RCC 7860 (cell line): ENCODE results near the gene TUBA3E.
"Not testable (repeated sequence)": the region's sequence is repeated elsewhere in the genome, so short reads cannot be mapped to it uniquely, and the experiment has no call there.

Experiments used
- DNase-seq: peaks from one replicate; pipeline ENCODE4 v3.0.0-alpha.2; 2015; ENCODE audit warnings: low spot score
- FAIRE-seq: peaks from 2 replicates; lab custom pipeline; 2012; peaks lifted over from hg19 to GRCh38; lab: Jason Lieb, UNC

The TUBA3E gene

DNA sequence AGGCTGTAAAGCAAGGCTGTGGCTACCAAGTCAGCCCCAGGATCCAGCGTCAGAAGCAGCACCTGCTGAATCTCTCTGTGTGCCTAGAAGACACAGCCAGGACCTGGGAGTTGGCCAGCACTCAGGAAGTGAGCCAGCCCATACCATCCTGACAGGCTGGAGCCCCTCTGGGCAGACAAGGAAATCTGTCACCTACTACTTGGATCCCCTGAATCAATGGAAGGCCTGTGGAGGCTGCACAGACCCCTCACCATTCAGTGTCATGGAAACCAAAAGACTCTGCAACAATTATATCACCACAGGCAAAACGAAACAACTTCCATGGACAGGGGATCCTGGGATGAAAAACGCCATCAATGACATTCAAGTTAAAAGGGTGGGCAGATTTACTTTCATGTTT is 31.6 kb downstream of the TUBA3E start:
- FAIRE-seq, DNase-seq: not testable (repeated sequence)

DNA sequence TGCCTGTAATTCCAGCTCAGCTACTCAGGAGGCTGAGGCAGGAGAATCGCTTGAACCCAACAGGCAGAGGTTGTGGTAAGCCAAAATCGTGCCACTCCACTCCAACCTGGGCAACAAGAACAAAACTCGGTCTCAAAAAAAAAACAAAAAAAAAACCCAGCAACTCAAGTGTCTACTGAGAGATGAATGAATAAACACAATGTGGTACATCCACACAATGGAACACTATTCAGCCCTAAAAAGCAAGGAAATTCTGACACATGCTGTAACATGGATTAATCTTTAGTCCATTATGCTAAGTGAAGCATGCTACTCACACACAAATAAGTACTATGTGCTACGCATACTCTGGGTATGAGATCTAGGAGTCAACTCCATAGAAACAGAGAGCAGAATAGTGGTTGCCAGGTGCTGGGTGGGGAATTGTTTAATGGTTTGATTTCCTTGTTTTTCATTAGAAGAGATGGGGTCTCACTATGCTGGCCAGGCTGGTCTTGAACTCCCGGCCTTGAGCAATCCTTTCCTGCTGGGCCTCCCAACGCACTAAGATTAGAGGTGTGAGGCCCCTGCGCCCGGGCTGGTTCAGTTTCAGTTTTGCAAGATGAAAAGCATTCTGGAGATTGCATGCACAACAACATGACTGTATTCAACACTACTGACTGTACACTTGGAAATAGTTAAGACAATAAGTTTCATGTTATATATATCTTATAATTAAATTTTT is 32.8 kb downstream of the TUBA3E start:
- DNase-seq (no peak), FAIRE-seq (no peak)

DNA sequence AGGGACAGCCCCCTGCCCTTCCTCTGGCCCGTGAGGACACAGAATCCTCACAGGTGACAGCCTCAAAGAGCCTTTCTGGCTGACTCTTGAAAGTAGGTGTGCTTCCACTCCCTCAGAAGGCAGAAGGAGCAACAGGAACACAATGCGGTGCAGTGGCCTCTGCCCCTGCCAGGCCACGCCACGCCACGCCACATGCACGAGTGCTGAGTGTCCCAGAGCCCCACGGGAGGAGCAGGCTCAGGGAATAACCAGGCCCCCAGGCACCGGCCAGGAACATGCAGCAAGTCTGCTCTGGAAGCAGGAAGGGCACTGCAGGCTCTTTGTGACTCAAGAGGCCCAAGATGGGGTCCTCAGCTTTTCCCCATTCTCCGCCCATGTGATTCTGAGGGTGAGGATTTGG is 35.3 kb downstream of the TUBA3E start:
- FAIRE-seq: no peak
- no peak for DNase-seq

DNA sequence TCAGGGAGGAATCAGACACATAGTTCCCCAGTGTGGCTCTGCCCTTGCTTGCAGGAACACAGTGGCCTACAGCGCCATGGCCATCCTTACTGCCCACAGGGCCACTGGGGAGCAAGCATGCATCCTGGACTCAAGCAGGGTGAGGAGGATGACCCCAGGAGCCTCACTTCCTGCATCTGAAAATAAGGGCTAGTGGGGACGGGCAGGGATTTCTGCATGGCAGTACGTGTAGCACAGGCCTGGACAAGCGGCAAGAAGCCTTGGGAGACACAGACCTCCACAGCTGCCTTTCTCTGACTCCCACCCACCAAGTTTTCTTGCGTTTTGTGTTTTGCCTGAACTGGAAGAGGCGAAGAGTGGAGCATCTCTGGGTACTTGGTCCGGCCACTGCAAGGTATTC is 35.8 kb downstream of the TUBA3E start:
- not testable (repeated sequence) for FAIRE-seq, DNase-seq

DNA sequence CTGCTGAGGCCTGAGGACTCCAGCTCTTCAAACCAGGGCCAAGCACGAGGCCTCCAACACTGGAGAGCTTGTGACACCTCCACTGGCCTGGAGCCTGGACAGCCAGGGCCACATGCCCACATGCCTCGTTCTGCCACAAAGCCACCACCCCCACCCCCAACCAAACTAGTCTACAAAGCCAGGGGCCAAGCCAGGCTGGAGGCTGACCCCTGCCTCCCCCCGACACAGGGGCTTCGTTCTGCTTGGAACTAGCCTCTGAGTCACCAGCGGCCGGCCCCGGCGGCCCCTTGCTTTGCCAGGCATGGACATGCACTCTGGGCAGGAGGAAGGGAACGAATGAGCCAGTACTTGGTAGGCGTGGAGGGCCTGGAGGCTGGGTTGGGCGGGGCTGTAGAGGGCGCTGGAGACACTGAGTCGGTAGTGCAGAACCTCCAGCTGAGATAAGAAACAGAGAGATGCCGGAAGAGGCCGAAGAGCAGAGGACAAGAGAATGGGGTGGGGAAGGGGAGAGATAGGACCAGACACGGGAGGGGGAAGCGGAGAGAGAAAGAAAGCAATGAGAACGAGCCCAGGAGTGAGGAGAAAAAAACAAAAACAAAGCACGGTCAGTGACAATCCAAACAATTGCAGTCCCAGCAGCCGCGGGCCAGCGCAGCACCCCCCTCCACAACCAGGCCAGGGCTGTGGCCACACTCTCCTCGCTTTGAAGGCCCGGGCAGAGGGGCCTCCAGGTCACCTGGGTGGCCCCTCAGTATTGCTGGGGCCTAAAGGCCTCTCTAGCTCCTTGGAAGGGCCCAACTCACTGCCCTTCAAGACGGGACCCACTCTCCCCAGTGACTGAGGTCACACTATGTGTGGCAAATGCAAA is 37.2 kb downstream of the TUBA3E start:
- DNase-seq (peak; percentile 71), FAIRE-seq (peak; percentile 83)

DNA sequence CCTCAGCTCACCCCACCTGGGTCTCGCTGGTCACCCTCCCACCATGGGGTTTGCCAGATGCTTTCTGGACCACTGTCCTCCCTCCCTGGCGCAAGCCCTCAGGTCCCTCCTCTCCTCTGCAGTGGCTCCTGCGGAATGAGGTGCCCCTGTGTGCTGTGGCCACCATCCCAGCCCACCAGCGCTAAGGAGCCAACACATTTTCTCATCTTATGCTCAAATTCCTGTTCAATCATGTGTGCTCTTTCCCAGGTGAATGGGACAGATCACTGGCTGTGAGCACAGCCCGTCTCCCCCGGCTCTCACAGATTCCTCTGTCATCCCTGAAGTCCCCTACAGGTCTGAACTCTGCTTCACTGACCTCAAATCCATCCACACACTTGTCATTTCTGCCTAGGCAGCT is 38.1 kb downstream of the TUBA3E start:
- peak; percentile 17 for DNase-seq
- FAIRE-seq: peak; percentile 76

DNA sequence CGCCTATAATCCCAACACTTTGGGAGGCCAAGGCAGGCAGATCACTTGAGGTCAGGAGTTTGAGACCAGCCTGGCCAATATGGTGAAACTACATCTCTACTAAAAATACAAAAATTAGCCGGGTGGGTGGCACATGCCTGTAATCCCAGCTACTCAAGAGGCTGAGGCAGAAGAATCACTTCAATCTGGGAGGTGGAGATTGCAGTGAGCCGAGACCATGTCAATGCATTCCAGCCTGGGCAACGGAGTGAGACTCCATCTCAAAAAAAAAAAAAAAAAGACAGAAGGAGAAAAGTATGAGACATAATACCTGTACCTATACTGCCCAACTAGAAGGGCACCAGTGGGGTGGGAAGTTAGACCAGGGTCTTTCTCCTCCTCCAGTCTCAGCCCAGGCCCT is 38.9 kb downstream of the TUBA3E start:
- not testable (repeated sequence) for FAIRE-seq

DNA sequence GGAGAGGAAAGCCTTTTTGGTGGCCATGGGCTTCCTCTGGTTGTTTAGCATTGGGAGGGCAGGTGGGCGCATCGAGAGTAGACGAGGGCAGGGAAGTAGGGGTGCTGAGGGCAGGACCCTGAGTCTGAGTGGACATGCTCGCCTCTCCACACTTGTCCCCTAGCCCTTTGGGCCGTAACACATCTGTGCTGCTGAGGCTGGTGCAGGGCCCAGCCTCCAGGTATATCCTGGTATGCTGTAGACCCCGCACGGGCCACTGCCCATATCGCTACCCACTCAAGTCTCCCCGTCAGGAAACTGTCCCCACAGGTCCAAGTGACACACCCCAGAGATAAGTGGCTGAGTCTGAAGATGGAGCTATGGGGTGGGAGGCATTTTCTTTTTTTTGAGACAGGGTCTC is 39.6 kb downstream of the TUBA3E start:
- FAIRE-seq (no peak), DNase-seq (no peak)

More for the DNA sequence above, 38.9 kb downstream of the TUBA3E start:
- DNase-seq: not testable (repeated sequence)

DNA sequence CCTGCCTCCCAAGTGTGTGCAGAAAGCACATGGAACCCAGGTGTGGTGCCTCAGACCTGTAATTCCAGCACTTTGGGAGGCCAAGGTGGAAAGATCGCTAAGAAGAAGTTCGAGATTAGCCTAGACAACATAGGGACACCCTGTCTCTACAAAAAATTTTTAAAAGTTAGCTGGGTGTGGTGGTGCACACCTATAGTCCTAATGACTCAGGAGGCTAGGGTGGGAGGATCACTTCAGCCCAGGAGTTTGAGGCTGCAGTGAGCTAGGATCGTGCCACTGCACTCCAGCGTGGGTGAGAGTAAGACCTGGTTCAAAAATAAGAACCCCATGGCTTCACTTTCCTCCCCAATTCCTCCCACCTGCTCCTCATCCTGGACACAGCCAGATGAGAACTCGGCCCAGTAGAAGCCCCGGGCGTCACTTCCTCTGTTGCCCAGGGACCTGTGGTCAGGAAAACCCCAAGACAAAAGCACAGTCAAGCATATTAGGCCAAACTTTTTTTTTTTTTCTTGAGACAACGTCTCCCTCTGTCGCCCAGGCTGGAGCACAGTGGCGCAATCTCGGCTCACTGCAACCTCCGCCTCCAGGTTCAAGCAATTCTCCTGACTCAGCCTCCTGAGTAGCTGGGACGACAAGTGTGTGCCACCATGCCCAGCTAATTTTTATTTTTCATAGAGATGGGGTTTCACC is 40.3 kb downstream of the TUBA3E start:
- not testable (repeated sequence) for FAIRE-seq
- DNase-seq: peak; percentile 23

DNA sequence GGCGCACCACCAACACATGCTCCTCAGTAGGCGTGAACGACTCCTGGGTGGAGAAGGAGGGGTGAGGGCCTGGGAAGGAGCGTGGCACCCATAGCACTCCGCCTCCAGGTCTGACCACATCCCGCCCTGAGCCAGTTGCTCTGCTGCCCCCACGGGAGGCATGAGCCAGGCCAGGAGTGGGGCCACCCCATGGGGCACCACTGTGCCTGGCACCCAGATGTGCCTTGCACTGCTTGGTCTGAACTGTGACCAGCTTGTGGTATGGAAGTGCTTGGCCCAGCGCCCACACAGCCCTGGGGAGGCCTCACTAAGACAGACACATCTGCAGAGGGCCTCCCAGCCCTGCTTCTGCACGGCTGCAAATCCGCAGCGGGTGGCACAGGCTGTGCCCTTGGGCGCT is 40.9 kb downstream of the TUBA3E start:
- not testable (repeated sequence) for DNase-seq, FAIRE-seq

DNA sequence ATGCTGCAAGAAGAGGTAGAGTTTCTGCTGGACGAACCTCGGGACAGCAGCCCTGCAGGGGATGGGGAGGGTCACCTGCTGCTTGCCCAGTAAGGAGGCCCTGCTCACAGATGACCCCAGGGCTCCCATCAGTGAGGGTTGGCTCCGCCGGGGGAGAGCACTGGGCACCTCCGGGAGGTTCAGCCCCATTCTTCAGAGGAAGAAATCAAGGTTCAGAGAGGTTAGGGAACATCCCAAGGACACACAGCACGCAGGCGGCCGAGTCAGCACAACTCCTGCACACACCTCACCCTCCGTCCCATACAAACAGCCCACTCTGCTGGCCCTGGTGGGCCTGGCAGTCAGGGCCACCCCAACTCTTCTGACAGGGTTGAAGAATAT is 41.6 kb downstream of the TUBA3E start:
- FAIRE-seq: no peak
- DNase-seq: no peak

DNA sequence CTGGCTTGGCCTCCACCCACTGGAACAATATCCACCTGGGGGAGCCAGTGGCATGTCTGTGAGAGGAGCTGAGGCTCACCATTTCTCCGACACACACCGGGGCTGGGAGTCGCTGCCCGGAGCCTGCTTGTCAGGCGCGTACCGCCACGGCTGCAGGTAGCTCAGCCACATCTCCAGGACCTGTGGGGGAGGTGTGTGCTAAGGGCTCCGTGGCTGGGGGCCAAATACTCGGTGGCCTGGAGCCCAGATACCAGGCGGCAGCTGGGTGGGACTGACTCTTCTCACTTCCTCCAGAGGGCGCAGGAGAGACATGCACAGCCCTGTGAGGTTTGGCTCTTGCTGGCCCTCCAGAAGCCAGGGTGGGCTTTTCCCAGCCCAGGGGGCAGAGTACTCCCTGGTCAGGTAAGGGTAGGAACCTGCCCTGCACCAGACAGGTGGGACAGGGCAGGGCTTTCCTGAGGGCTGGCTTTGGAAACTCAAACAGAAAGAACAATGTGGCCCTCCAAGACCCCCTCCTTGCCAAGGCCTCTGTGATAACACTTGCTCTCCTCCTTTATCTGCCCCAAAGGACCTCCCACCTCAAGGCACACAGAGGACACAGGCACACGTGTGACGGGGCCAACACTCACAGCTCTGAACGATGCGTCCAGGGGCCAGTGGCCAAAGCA is 42.1 kb downstream of the TUBA3E start:
- not testable (repeated sequence) for FAIRE-seq
- DNase-seq: peak; percentile 20

DNA sequence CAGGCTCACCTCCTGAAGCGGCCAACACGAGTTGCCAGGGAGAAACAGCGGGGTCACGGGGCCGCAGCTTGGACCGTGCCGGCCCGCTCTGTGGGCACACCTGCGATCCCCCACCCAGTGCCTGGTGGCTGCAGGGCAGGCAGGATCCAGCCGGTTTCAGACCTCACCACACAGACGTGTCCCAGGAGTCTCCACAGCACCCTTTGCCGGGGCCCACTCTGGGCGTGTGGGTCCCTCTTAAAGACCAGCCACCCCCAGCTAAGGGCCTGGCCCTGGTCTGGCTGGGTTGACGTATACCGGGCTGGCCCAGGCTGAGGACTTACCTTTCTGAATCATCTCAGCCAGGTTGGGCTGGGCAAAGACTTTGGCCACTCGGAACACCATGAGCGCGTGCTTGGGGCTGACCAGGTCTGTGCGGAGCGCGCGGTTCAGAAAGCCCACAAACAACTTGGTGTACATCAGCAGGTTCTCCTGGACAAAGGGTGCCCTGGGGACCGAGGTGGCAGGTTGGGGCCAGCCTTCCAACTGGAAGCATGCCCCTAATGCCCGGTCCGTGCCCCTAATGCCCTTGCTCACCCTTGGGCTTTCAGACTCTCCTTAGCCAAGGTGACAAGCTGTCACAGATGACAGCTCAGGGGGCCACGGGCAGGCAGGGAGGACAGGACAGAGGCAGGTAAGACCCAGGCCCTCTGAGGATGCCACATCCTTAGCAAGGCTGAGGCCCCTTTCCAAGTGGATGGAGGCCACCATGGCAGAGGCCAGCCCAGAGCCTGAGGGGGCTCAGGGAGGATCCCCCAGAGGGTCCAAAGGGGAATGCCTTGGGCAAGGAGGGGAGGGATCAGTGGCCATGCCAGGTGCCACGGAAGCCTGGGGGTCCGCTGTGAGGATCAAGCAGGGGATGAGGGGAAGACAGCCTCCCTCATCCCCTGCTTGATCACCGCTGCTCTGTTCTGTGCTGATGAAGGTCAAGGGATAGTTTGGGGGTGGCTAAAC is 43.2 kb downstream of the TUBA3E start:
- FAIRE-seq: no peak
- DNase-seq: no peak

DNA sequence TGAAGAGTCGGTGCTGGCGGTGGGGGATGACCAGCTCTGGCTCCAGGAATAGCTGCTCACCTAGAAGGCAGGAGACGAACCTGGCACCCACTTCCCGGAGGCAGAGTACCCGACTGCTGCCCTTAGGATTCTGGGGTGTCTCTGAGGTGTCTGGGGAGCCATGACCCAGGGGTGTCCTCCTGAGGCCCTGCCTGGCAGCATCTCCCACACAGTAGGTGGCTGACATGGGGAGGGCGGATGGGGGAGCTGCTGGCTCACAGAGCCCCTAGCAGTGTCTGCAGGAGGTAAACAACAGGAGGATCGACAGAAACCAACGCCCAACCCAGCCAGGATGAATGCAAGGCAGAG is 43.8 kb downstream of the TUBA3E start:
- not testable (repeated sequence) for FAIRE-seq, DNase-seq

DNA sequence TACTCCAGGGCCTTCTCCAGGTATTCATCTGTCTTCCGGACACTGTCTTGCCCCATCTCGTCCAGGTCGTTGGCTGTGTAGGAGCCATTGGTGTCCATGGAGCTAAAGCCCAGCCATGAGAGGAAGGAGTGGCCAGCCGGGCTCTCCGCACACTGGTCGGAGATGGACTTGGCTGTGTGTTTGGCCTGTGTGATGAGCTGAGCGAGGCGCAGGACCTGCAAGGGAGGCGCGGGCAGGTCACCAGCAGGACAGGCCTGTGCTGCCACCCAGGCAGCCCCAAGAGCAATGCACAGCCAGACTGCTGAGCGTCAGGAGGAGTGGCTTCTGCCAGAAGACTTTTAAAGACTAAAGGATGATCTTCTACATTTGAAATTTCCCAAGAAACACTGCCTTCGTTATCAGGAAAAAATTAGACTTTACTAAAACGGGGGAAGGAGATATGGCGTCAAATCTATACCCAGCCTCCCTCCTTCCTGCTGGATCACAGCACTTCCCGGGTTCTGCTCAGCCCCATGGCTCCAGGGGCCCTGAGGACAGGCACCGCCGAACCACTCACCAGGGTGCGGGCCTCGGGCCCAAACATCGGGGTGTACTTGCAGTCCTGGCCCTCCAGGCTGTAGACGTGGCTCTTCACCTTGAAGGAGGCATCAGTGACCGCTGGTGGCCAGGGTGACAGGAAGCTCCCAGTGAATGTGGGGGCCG is 44.4 kb downstream of the TUBA3E start:
- FAIRE-seq, DNase-seq: not testable (repeated sequence)

DNA sequence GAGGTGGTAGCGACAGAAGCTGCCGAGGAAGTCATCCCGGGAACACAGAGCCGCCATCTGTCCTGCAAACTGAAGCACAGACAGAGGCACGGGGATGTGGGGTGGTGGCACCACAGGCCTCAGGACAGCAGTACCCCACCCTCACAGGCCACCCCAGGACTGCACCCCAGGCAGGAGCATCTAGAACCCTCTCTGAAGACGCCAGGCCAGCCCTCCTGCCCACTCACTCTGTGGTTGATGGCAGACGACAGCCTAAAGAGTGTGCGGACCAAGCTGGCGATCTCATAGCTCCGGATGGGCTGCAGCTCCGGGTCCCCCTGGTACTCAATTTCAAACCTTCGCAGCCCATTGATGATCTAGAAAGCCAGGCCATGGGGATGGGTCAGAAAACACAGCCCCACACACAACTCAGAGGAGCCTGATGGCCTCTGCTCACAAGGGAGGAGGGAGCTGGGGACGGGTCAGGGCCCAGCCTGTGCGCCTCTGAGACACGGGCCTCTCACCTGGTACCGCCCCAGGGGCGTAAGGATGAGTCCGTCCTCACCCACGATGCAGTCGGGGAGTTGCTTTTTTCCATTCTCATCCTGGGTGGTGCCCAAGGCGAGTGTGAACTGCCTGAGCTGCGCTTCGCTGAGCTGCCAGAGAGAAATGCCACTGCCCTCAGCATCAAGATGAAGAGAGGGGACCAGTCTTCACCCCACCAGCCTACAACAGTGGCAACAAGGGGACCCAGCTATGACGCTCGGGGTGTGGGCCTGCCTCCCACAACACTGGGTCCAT is 45.2 kb downstream of the TUBA3E start:
- no peak for DNase-seq
- FAIRE-seq: no peak

DNA sequence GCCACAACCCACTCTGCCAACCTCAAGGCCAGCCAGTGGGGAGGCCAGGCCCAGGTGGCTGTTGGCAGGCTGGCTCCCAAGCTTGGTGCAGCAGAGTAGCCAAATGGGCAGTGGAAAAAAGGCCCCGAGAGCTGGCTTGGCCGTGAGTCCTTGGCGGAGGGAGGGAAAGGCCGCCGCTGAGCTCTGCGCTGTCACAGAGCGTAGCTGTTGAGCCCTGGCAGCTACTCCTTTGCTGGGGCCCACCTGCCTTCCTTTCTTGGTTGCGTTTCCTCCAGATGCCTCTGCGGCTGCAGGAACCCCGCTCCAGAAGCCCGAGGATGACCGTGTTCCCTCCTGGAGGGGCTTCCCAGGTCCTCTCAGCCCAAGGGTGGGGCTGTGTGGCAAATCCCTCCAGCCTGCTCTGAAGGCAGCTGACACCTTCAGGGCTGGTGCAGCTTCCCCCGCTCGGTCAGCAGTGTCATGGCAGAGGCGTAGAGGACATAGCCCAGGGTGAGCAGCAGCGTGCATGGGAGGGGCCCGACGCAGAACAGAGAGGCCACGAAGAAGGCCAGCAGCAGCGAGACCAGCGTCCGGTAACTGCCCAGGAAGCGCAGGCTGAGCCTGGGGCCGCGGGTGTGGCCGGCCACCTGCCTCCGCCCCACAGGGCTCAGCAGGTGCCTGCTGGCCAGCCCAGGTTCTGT is 46.0 kb downstream of the TUBA3E start:
- FAIRE-seq, DNase-seq: not testable (repeated sequence)

DNA sequence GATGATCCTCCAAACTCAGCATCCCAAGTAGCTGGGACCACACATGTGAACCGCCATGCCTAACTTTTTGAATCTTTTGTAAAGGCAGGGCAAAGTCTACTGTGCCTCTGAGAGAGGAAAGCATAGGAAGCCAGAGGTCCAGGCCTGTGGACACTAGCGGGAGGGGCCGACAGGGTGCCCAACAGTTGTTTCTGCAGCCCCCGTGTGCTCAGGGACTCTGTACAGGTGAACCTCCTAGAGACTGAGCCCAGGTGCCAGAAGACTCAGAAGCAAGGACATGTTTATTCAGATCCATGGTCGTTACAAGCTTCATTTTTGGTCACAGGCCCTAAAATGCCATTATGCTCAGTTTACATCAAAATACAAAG is 47.1 kb downstream of the TUBA3E start:
- not testable (repeated sequence) for DNase-seq, FAIRE-seq
